Neutrophil (primary cell): ENCODE data around the gene BRAP.
A peak's percentile ranks its signal among the peaks of the same experiment; 100 is the strongest.
"Not testable (repeated sequence)": the region's sequence is repeated elsewhere in the genome, so short reads cannot be mapped to it uniquely, and the experiment has no call there.

Experiments used
- H3K27ac ChIP-seq: fragments of 200-600 bp; sonication (generic); 2 replicates; pipeline ENCODE4 v1.5.1; 2016; ENCODE audit warnings: mild to moderate bottlenecking, moderate library complexity
- H3K27me3 ChIP-seq: fragments of 200-600 bp; sonication (generic); 2 replicates; pipeline ENCODE4 v1.6.0; 2016; ENCODE audit warnings: mild to moderate bottlenecking
- H3K36me3 ChIP-seq: fragments of 200-600 bp; sonication (generic); 2 replicates; pipeline ENCODE4 v1.5.1; 2017
- H3K4me1 ChIP-seq, 2 experiments: fragments of 200-600 bp in 1 of 2; sonication (generic) in 1 of 2; 1 replicate in 1 of 2; 2 replicates in 1 of 2; pipeline versions ENCODE4 v1.5.1 to v1.6.1; 2013 to 2016; ENCODE audit warnings: low read depth in 1 of 2, low read length in 1 of 2, mild to moderate bottlenecking in 1 of 2, moderate library complexity in 1 of 2; ENCODE audit not compliant: control insufficient read depth in 1 of 2, insufficient read depth in 1 of 2
- H3K4me3 ChIP-seq, 2 experiments: fragments of 200-600 bp in 1 of 2; sonication (generic) in 1 of 2; 1 replicate in 1 of 2; 2 replicates in 1 of 2; pipeline ENCODE4 v1.5.1; 2013 to 2016; ENCODE audit warnings: low read depth in 1 of 2, low read length in 1 of 2, mild to moderate bottlenecking in 1 of 2, moderate library complexity in 1 of 2
- H3K9me3 ChIP-seq: fragments of 200-600 bp; sonication (generic); 2 replicates; pipeline ENCODE4 v1.5.1; 2016
- CTCF ChIP-seq: fragments of 200-600 bp; sonication (generic); IDR thresholded peaks from 2 replicates; pipeline ENCODE4 v1.5.1; 2016; ENCODE audit warnings: antibody characterized with exemption

Gene BRAP

GRCh38 chr12:111686574-111687105 lies 884 bp upstream of the BRAP start:
- peaks cover 14% of the 10 kb centered on the region for H3K36me3 ChIP-seq
- no peaks in the 10 kb centered on the region for H3K27me3 ChIP-seq
- H3K9me3 ChIP-seq, result no peaks in the 10 kb centered on the region
- H3K27ac ChIP-seq, result peak overlapping the region; percentile 87
- TF ChIP-seq CTCF, result no peak
- peaks cover 21 to 29% of the 10 kb centered on the region in 2 experiments for H3K4me1 ChIP-seq
- H3K4me3 ChIP-seq, result peak overlapping the region; percentile 82 to 93

- peaks cover 26% of the 10 kb centered on the region for H3K36me3 ChIP-seq
- no peaks in the 10 kb centered on the region for H3K27me3 ChIP-seq
- H3K4me3 ChIP-seq, result peak overlapping the region; percentile 82 to 93
- H3K9me3 ChIP-seq, result no peaks in the 10 kb centered on the region
- peaks cover 21 to 29% of the 10 kb centered on the region in 2 experiments for H3K4me1 ChIP-seq
- peak overlapping the region; percentile 87 for H3K27ac ChIP-seq
- TF ChIP-seq CTCF, result no peak
Measured at GRCh38 chr12:111685322-111685810, 390 bp downstream of the BRAP start.

- Histone ChIP-seq H3K4me3 (peak overlapping the region; percentile 82 to 93), H3K4me1 (peaks cover 21 to 29% of the 10 kb centered on the region in 2 experiments), H3K27ac (peak overlapping the region; percentile 87), H3K36me3 (peaks cover 34% of the 10 kb centered on the region)
- not testable (repeated sequence) for H3K27me3 ChIP-seq, H3K9me3 ChIP-seq
Measured at GRCh38 chr12:111684485-111685198, 1.1 kb downstream of the BRAP start.

- Histone ChIP-seq H3K4me1 (no peaks in the 10 kb centered on the region), H3K27ac (no peak overlapping the region), H3K36me3 (peaks cover 99% of the 10 kb centered on the region), H3K9me3 (no peaks in the 10 kb centered on the region), H3K4me3 (no peak overlapping the region), H3K27me3 (no peaks in the 10 kb centered on the region)
- no peak for TF ChIP-seq CTCF
Measured at GRCh38 chr12:111677186-111677585, 8.6 kb downstream of the BRAP start.

GRCh38 chr12:111673503-111673902 lies 12.3 kb downstream of the BRAP start:
- no peaks in the 10 kb centered on the region for H3K9me3 ChIP-seq
- H3K27ac ChIP-seq, result no peak overlapping the region
- no peaks in the 10 kb centered on the region for H3K27me3 ChIP-seq
- no peak overlapping the region for H3K4me3 ChIP-seq
- TF ChIP-seq CTCF, result no peak
- H3K4me1 ChIP-seq, result no peaks in the 10 kb centered on the region
- H3K36me3 ChIP-seq, result peaks cover 99% of the 10 kb centered on the region

- Histone ChIP-seq H3K4me3 (no peak overlapping the region), H3K4me1 (no peaks in the 10 kb centered on the region), H3K27me3 (no peaks in the 10 kb centered on the region), H3K9me3 (no peaks in the 10 kb centered on the region), H3K27ac (no peak overlapping the region), H3K36me3 (peaks cover 96% of the 10 kb centered on the region)
- no peak for TF ChIP-seq CTCF
Measured at GRCh38 chr12:111672822-111673381, 12.9 kb downstream of the BRAP start.
